OCI-LY7 (cell line): Measurements from ENCODE around the gene KRTAP12-2.

ENCODE experiments used
- EZH2phosphoT487 ChIP-seq: fragments of 200-600 bp; sonication (generic); IDR thresholded peaks from 2 replicates; pipeline ENCODE4 v1.6.1; 2018; ENCODE audit warnings: low read depth, borderline replicate concordance, mild to moderate bottlenecking, mixed run types, antibody characterized with exemption, low read length, moderate library complexity, mixed read lengths
- TF ChIP-seq, protein P1 (sequence below): fragments of 200-600 bp; sonication (generic); conservative IDR thresholded peaks from 2 replicates; pipeline ENCODE4 v1.5.1; 2014; ENCODE audit warnings: mild to moderate bottlenecking, antibody characterized with exemption, low read length, moderate library complexity, mixed read lengths

DNA sequence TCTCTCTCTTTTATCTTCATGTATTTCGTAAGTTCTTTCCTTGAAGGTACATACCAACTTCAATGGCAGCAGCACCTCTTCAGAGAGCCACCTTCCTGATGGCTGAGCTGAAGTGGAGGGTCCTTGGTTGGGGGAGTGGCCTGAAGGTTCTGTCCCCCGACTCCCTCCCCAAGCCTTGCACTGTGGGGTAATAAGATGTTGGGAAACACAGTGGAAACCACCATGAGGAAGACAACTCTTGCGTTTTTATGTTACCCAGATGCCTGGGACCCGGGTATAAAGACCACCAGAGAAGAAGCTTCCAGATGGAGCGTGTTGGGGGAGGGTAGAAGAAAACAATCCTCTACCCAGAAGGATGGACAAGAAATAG lies 8.2 kb downstream of the KRTAP12-2 start:
- TF ChIP-seq, protein P1, sequence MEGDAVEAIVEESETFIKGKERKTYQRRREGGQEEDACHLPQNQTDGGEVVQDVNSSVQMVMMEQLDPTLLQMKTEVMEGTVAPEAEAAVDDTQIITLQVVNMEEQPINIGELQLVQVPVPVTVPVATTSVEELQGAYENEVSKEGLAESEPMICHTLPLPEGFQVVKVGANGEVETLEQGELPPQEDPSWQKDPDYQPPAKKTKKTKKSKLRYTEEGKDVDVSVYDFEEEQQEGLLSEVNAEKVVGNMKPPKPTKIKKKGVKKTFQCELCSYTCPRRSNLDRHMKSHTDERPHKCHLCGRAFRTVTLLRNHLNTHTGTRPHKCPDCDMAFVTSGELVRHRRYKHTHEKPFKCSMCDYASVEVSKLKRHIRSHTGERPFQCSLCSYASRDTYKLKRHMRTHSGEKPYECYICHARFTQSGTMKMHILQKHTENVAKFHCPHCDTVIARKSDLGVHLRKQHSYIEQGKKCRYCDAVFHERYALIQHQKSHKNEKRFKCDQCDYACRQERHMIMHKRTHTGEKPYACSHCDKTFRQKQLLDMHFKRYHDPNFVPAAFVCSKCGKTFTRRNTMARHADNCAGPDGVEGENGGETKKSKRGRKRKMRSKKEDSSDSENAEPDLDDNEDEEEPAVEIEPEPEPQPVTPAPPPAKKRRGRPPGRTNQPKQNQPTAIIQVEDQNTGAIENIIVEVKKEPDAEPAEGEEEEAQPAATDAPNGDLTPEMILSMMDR = no peak
- no peak for TF ChIP-seq EZH2phosphoT487
